HG03280 (cell line): ENCODE data around the gene PDZD2.
"Not testable (repeated sequence)": the region's sequence is repeated elsewhere in the genome, so short reads cannot be mapped to it uniquely, and the experiment has no call there.

Source experiments
- ATAC-seq: cut with Tn5 transposase; IDR thresholded peaks from one replicate; pipeline ENCODE4 v1.9.1; 2021; ENCODE audit warnings: mild to moderate bottlenecking, moderate library complexity; ENCODE audit not compliant: unreplicated experiment

The PDZD2 gene

GRCh38 chr5:31638748-31639418 is at the start of gene PDZD2:
Gene PDZD2, plus strand, starts transcription at chr5:31639131.
- ATAC-seq, result peak; percentile 82

DNA sequence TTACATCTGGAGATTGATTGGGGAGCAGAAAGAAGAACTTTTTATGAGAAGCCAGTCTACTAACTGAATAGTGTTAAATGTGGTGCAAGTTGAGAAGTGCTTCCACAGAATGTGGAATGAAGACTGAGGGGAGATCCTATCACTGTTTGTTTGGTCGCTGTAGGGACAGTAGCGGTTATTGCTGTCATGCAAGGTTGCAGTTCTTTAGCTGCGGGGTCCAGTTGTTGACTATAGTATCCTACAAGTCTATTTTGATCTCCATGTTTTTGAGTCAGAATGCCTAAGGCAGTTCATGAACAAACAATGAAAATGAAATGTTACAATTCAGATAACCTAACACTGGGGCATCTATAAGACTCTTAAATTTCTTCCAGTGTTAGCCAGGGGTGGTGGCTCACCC is 45.3 kb upstream of the PDZD2 start:
- no peak for ATAC-seq

DNA sequence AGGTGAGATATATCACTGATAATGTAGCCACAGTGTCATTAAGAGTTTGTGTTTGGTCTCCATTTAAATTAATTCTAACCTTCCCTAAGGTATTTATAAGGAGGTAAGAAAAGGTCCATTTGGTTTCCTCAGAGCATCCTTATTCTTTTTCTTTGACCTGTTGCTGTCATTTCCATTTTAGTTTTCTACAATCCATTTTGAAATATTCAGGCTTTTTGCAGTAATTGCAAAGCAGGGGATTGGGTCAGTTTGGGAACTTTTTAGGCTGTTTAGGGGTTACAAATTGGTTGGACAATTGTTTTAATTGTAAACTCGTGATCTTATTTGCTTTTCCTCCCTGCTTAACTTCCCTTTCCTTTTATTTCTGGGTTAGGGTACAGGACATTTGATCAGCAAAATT is 42.6 kb upstream of the PDZD2 start:
- no peak for ATAC-seq

DNA sequence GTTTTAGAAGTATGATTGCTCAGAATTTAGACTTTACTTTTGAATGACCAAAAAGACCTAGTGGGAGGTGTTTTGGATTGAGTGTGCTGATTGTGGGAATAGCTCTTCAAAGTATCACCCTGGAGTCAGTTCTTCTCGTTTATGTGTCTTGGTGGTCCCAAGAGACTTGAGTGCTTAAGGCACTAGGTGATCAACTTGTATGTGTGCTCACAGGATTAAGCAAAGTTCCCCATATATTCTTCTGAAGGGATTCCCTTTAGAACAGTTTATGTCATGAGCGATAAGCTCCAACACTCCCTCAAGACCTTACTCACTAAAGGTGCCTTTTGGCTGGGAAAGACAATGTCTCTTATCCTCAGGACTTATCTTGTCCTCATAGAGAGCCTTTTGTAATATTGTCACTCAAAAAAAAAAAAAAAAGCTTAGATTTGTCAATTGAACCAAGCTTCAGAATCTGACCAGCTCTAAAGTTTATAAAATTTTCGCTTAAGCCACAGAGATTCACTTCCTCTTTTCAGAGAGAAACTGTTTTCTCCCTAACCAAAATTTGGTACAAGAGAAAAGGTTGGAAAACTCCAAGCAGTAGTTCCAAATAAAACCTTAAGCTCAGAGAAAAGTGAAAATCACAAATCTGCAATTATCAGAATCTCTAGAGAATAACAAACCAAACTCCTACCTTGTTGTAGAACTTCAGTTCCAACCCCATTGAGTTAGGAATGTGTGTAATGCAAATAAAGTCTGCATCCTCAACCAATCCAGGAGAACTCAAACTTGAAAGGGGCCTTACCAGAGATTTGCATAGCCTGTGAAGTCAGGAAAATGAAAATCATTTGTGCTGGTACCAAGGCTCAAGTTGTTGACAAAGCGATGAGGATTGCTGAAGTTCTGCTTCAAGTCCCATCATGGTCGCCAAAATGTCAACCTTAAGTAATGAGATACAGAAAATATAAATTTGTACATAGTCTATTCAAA is 40.0 kb upstream of the PDZD2 start:
- ATAC-seq, result no peak

DNA sequence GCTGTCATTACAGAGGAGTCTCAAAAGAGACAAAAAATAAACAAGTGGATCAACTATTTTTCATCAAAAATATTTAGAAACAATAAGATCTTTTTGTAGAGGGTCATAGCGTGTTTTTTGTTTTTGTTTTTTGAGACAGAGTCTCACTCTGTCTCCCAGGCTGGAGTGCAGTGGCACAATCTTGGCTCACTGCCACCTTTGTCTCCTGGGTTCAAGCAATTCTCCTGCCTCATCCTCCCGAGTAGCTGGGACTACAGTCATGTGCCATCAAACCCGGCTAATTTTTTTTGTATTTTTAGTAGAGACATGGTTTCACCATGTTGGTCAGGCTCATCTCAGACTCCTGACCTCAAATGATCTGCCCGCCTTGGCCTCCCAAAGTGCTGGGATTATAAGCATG is 36.6 kb upstream of the PDZD2 start:
- not testable (repeated sequence) for ATAC-seq

DNA sequence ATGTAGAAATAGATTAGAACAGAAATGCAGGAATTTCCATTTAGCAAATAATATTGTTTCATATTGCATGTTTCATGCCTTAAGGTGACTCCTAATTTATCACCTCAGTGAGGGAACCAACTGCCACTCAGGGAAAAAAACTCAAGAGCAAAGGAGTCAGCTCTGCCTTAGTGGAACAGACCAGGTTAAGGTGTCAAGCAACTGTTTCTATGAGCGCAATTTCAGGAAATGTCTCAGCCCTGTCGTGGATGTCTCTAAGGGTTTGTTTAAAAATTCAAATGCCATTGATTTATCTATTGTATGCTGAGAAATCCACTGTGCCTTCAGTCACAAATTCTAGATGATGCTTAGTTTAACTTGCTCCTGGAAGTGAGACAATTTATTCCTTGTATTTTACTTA is 34.7 kb upstream of the PDZD2 start:
- no peak for ATAC-seq

- ATAC-seq, result no peak
Measured at GRCh38 chr5:31604644-31605043, 34.3 kb upstream of the PDZD2 start.

GRCh38 chr5:31605920-31606319 is 33.0 kb upstream of the PDZD2 start:
- no peak for ATAC-seq

DNA sequence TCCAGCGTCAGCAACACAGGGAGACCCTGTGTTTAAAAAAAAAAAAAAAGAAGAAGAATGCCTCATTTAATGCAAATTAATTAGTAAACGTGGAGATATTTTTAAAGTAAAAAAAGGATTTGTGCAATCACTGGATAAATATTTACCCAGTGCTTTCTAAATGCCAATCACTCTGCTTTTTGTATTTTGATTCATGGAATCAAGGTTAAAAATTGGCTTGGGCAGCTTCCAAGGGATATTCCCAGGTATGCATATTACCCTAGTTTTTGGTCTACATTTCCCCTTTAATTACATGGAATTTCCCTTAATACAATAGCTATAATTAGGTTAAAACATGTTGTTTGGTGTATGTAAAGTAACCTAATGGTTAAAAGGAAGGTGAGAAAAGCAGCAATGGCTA is 31.4 kb upstream of the PDZD2 start:
- ATAC-seq, result no peak

- no peak for ATAC-seq
Measured at GRCh38 chr5:31611002-31611401, 27.9 kb upstream of the PDZD2 start.

GRCh38 chr5:31613651-31614050 is 25.3 kb upstream of the PDZD2 start:
- no peak for ATAC-seq

GRCh38 chr5:31614151-31615020 is 24.5 kb upstream of the PDZD2 start:
- ATAC-seq, result no peak

DNA sequence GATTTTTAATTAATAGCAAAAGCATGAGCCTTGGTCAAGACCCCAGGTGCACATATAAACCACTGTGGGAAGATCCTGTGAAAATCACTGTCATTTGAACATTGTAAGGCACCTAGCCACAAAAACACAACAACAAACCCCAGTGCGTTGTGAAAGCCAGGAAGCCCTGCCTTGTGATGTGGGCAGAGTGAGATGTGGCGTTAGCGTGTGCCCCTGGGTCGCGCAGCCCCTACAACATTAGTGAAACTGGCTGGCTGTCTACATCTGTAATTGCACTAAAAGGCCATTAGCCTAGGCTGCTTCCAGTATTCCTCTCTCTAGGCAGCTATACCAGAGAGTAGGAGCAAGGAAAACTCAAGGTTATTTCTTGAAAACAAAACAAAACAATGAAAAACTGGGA is 21.1 kb upstream of the PDZD2 start:
- ATAC-seq, result no peak

- ATAC-seq, result no peak
Measured at GRCh38 chr5:31620026-31620425, 18.9 kb upstream of the PDZD2 start.

DNA sequence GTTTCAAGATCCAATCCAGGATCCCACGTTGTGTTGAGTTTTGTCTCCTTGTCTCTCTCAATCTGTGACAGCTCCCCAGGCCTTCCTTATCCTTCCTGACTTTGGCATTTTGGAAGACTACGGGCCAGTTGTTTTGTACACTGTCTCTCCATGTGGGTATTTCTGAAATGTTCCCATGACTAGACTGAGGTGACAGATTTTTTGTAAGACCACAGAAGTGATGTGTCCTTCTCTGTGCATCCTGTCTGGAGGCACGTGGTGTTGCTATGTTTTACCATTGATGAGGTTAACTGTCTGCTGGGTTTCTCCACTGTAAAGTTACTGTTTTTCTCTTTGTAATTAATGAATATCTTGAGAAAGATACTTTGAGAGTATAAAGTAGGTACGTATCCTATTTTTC is 15.7 kb upstream of the PDZD2 start:
- no peak for ATAC-seq

- ATAC-seq, result no peak
Measured at GRCh38 chr5:31625394-31625793, 13.5 kb upstream of the PDZD2 start.

DNA sequence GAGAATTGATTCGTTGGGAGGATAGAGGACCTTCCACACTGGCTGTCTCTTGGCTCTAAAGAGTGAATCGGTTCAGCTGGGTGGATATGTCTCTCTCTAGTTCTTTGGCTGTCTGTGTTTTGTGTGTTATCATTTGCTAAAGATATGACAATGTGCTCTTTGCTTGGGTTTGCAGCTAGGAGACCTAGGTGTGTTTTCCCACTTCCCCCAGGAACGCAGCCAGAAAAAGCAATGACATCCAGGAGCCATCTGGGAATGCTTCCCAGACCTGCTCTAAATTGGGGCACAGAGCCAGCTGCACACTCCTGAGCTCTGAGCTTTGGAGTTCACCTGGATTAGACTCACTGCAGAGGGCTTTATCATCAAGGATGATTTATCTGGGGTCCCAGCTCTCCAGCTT is 12.8 kb upstream of the PDZD2 start:
- no peak for ATAC-seq

DNA sequence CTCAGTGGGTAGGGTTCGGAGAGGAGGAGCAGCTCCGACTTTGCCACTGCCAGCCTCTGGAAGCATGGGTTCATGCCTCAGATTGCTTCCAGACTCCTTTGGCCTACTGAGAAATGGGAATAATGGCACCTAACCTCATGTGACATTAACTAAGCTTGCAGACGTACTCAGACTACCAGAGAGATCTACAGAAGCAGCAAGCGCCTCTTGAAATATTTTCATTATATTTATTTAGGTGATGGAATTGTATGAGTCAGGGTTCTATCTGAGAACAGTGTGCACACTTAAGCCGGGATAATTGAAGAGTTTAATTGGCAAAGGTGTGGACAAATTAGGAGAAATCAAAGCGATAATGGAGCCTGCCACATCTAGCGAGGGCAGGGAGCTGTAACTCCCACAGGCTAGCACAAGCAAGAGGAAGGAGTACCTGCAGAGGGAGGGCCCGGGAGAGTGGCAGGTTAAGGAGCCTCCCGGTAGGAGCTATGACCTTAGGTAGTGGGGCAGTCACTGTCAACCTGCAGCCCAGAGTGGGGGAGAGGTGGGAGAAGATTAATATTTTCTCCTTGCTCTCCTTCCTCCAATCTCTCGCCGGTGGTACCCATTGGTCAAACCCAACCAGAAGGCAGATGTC is 12.2 kb upstream of the PDZD2 start:
- ATAC-seq, result no peak

DNA sequence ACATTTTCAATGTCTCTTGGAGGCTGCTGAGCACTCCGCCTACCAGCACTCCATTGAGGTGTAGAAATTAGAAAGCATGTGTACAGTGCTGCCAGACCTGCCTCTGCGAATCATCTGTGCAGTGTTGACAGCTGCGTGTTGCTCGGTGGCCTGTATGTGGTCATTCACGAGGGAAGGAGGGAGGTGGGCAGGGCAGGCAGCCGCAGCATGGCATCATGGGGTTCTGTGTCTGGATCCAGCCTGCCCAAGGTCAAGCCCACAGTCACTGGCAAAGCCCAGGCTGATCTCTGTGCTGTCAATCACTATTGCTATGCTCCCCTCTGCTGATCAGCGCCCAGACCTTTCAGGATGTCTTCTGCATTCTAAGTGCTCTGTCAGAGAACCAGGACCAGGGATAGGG is 8.0 kb upstream of the PDZD2 start:
- no peak for ATAC-seq

GRCh38 chr5:31632460-31632859 is 6.5 kb upstream of the PDZD2 start:
- ATAC-seq, result no peak

DNA sequence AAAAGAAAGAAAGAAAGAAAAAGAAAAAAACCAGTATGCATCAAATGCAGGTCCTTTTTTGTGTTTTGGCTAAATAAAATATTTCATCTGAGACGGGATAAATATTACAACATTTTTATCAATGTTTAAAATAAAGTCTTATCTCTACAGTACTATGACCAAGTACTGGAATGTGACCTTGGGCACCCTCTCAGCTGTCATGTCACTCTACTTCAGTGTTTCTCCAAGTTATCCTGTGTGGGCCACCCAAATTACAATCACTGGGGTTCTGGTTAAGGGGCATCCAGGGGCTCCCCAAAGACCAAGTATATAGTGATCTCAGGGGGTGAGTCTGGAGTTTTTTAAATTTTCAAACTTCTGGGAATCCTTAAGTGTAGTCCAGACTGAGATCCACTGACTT is 3.5 kb upstream of the PDZD2 start:
- no peak for ATAC-seq
